Measurements from ENCODE around the gene MUCL1. TPM values are rescaled to one million over a fixed set of nuclear protein-coding genes. Genes with fewer than 3 reads are reported as not detected.

The MUCL1 gene
- total RNA-seq, 1 experiment from 2014 or later = not detected

DNA sequence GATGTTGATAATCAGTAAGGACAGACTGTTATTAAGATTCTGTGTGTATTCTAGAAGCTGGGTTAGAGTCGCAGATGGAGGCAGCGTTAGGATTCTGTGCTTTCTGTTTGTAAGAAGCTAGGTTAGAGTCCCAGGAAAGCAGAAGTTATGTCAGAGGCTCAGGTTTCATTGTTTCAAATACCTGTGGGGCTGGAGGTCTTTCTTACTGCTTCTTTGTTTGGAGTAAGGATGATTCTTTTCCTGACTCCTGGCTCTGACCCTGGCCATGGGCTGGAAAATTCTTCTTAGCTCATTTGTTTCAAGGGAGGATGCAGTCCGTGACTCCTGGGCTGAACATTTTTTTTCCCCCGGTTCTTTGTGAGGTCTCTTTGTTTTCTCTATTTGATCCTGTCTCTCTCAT lies 5.2 kb downstream of the MUCL1 start:
- H4K20me1 ChIP-seq (ENCODE audit: control insufficient read depth, insufficient read depth, insufficient read length) = no peaks in the 10 kb centered on the region
- Mint-ChIP-seq H3K9me3 (no peaks in the 10 kb centered on the region), H3K27ac (no peak overlapping the region), H3K27me3 (ENCODE audit: low read depth) (peaks cover 72% of the 10 kb centered on the region), H3K36me3 (ENCODE audit: insufficient read depth in 1 of 3, low read depth in 3 of 3) (no peaks in the 10 kb centered on the region), H3K4me3 (no peak overlapping the region), H3K4me1 (peaks cover 14 to 21% of the 10 kb centered on the region in 2 experiments)
- H2BK12ac ChIP-seq (ENCODE audit: insufficient read length, low read depth, low read length) = no peak overlapping the region
- H3K9ac ChIP-seq (ENCODE audit: extremely low read depth, insufficient read length, low read length) = no peak overlapping the region
- no peaks in the 10 kb centered on the region for H3K23me2 ChIP-seq (ENCODE audit: insufficient read length, low read depth, low read length, poor library complexity, severe bottlenecking)
- no peak overlapping the region for H3K23ac ChIP-seq (ENCODE audit: insufficient read length, low read depth, low read length)
- no peak overlapping the region for H4K91ac ChIP-seq (ENCODE audit: insufficient read length, low read depth, low read length)
- H3K56ac ChIP-seq (ENCODE audit: insufficient read length, low read depth, low read length) = no peak overlapping the region
- no peak overlapping the region for H4K8ac ChIP-seq (replicated peaks; ENCODE audit: insufficient read length, low read depth, low read length)
- no peaks in the 10 kb centered on the region for H3K9me3 ChIP-seq (ENCODE audit: control insufficient read depth, low read depth, low read length)
- H3K27ac ChIP-seq (ENCODE audit: insufficient read length, low read depth, low read length) = no peak overlapping the region
- no peak overlapping the region for H3K4me2 ChIP-seq (ENCODE audit: insufficient read depth, insufficient read length, low read length)
- no peak overlapping the region for H2AFZ ChIP-seq (ENCODE audit: low read length)
- H3T11ph ChIP-seq (ENCODE audit: low read length) = no peak overlapping the region
- H3K18ac ChIP-seq (ENCODE audit: insufficient read length, low read depth, low read length) = no peak overlapping the region
- TF ChIP-seq, protein P1, sequence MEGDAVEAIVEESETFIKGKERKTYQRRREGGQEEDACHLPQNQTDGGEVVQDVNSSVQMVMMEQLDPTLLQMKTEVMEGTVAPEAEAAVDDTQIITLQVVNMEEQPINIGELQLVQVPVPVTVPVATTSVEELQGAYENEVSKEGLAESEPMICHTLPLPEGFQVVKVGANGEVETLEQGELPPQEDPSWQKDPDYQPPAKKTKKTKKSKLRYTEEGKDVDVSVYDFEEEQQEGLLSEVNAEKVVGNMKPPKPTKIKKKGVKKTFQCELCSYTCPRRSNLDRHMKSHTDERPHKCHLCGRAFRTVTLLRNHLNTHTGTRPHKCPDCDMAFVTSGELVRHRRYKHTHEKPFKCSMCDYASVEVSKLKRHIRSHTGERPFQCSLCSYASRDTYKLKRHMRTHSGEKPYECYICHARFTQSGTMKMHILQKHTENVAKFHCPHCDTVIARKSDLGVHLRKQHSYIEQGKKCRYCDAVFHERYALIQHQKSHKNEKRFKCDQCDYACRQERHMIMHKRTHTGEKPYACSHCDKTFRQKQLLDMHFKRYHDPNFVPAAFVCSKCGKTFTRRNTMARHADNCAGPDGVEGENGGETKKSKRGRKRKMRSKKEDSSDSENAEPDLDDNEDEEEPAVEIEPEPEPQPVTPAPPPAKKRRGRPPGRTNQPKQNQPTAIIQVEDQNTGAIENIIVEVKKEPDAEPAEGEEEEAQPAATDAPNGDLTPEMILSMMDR (conservative IDR thresholded peaks at IDR 0.05) = no peak
- H2BK20ac ChIP-seq (ENCODE audit: low read depth, low read length, poor library complexity, severe bottlenecking) = no peak overlapping the region
- H3K4me1 ChIP-seq (ENCODE audit: insufficient read depth, low read length) = no peaks in the 10 kb centered on the region
- H4K5ac ChIP-seq (ENCODE audit: insufficient read length, low read depth, low read length) = no peak overlapping the region
- H3K14ac ChIP-seq (ENCODE audit: insufficient read depth, low read length) = no peak overlapping the region
- no peaks in the 10 kb centered on the region for H3K79me2 ChIP-seq (ENCODE audit: insufficient read depth, low read length)
- H3K79me1 ChIP-seq (ENCODE audit: insufficient read depth, low read depth, low read length, poor library complexity, severe bottlenecking) = no peaks in the 10 kb centered on the region
- H2BK15ac ChIP-seq (ENCODE audit: low read depth, low read length) = no peak overlapping the region
- H2BK120ac ChIP-seq (ENCODE audit: low read depth, low read length, poor library complexity, severe bottlenecking) = no peak overlapping the region
- H3K4ac ChIP-seq (ENCODE audit: low read depth, low read length) = no peak overlapping the region
- H2AK5ac ChIP-seq (ENCODE audit: insufficient read length, low read length) = no peak overlapping the region
- H2BK5ac ChIP-seq (ENCODE audit: insufficient read length, low read length) = no peak overlapping the region
- no peak for DNase-seq
- WGBS (ENCODE audit: extremely low coverage, insufficient read length, low lambda C conversion rate) = no CpG with 5 or more reads among the region's 4 CpGs
- H3K27me3 ChIP-seq (ENCODE audit: insufficient read depth, low read length) = peaks cover 7% of the 10 kb centered on the region; the same call in 1 of the 2 replicates
